Common myeloid progenitor, CD34-positive (primary cell): ENCODE results near the gene ZNF148.

Experiments used
- CTCF ChIA-PET: fragments of 350-600 bp; sonication (Branson Sonifier 250); formaldehyde crosslinking; loops from one replicate; lab custom pipeline; 2021; ENCODE audit warnings: antibody characterized with exemption; lab: Charles Lee
- POLR2A ChIA-PET: fragments of 350-600 bp; sonication (Branson Sonifier 250); formaldehyde crosslinking; loops from one replicate; lab custom pipeline; 2021; ENCODE audit warnings: antibody characterized with exemption; lab: Charles Lee
- DNase-seq, 3 donors: peaks; one replicate each; pipeline versions ENCODE4 v3.0.0 to v3.0.0-alpha.2; 2013
- H3K27ac ChIP-seq, 2 experiments: 1 replicate in 1 of 2; 2 replicates in 1 of 2; pipeline ENCODE4 v1.7.0; 2013; ENCODE audit warnings: inconsistent platforms in 2 of 2, low read length in 2 of 2, mild to moderate bottlenecking in 2 of 2, low read depth in 1 of 2, moderate library complexity in 1 of 2; ENCODE audit not compliant: severe bottlenecking in 2 of 2, insufficient read depth in 1 of 2, poor library complexity in 1 of 2
- H3K27me3 ChIP-seq, 5 experiments: replicated peaks in 2 of 5; 1 replicate in 3 of 5; 2 replicates in 2 of 5; pipeline versions ENCODE4 v1.6.1 to v1.7.0; 2013; ENCODE audit warnings: low read length in 4 of 5, mild to moderate bottlenecking in 2 of 5, moderate library complexity in 2 of 5, inconsistent platforms in 1 of 5; ENCODE audit not compliant: insufficient read depth in 5 of 5, control insufficient read depth in 4 of 5
- H3K36me3 ChIP-seq, 4 experiments: 1 replicate in 2 of 4; 2 replicates in 2 of 4; pipeline versions ENCODE4 v1.6.1 to v1.7.0; 2013; ENCODE audit warnings: low read length in 3 of 4, control low read depth in 1 of 4, mild to moderate bottlenecking in 1 of 4; ENCODE audit not compliant: control insufficient read depth in 4 of 4, insufficient read depth in 4 of 4
- H3K4me1 ChIP-seq, 4 experiments: 1 replicate in 3 of 4; 2 replicates in 1 of 4; pipeline versions ENCODE4 v1.6.1 to v1.7.1; 2013; ENCODE audit warnings: low read length in 3 of 4, mild to moderate bottlenecking in 3 of 4, control low read depth in 1 of 4, inconsistent platforms in 1 of 4, moderate library complexity in 1 of 4; ENCODE audit not compliant: control insufficient read depth in 4 of 4, insufficient read depth in 4 of 4; ENCODE audit errors: control extremely low read depth in 1 of 4
- H3K4me3 ChIP-seq, 7 experiments: 1 replicate in 4 of 7; 2 replicates in 3 of 7; pipeline versions ENCODE4 v1.5.1 to v1.7.0; 2013; ENCODE audit warnings: mild to moderate bottlenecking in 7 of 7, low read length in 6 of 7, moderate library complexity in 6 of 7, inconsistent platforms in 2 of 7, low read depth in 2 of 7, control low read depth in 1 of 7; ENCODE audit not compliant: insufficient read depth in 4 of 7, control insufficient read depth in 1 of 7; ENCODE audit errors: extremely low read depth in 1 of 7
- H3K9me3 ChIP-seq, 5 experiments: 1 replicate in 4 of 5; 2 replicates in 1 of 5; pipeline versions ENCODE4 v1.6.1 to v1.7.1; 2013; ENCODE audit warnings: low read length in 4 of 5, mild to moderate bottlenecking in 2 of 5, inconsistent platforms in 1 of 5, low read depth in 1 of 5, moderate library complexity in 1 of 5; ENCODE audit not compliant: control insufficient read depth in 4 of 5, insufficient read depth in 2 of 5; ENCODE audit errors: control extremely low read depth in 1 of 5
- WGBS: methylation state at CpG from one replicate; pipeline ENCODE4 v1.1.5; 2013; ENCODE audit not compliant: insufficient coverage; 5-methylcytosine and 5-hydroxymethylcytosine counted together

The ZNF148 gene

DNA sequence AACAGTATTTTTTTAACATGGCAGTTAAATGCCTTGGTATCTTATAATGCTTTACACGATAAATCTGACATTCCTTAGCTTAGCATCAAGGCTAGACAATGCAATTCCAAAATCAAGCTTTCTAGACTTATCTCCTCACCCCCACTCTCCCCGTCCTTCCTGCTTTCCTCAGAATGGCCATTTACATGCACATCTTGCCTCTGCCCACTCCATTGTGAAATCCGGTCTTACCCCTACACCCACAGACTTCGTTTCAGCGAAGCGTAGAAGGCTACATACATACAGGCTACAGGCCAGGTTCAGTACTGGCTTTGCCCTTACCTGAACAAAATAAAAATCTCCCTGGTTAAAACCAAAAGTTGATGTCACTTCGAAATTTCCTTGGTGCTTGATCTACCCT is 104.0 kb downstream of the ZNF148 start:
- Histone ChIP-seq H3K36me3 (peaks cover 3 to 21% (median 12%) of the 10 kb centered on the region in 4 experiments), H3K4me3 (no peak overlapping the region), H3K4me1 (no peaks in the 10 kb centered on the region), H3K27ac (no peak overlapping the region), H3K27me3 (no peaks in the 10 kb centered on the region), H3K9me3 (peaks cover 0 to 9% (median 0%) of the 10 kb centered on the region in 5 experiments)
- ChIA-PET POLR2A (no interaction called here), CTCF (no interaction called here)
- DNase-seq, result no peak
- WGBS, result 98% methylated on average over 6 of the region's 7 CpGs

DNA sequence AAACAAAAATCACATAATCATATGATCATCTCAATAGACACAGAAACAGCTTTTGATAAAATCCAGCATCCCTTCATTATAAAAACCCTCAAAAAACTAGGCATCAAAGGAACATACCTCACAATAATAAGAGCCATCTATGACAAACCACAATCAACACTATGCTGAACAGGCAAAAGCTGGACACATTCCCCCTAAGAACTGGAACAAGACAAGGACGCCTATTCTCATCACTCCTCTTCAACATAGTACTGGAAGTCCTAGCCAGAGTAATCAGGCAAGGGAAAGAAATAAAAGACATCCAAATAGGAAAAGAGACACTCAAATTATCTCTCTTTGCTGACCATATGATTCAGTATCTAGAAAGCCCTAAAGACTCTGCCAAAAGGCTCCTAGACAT is 107.7 kb downstream of the ZNF148 start:
- H3K27me3 ChIP-seq, result no peaks in the 10 kb centered on the region
- no peak overlapping the region for H3K4me3 ChIP-seq
- peaks cover 2 to 25% (median 12%) of the 10 kb centered on the region in 4 experiments for H3K36me3 ChIP-seq
- whole genome bisulfite sequencing, result 100% methylated on average over 1 of the region's 1 CpG
- DNase-seq, result no peak
- CTCF ChIA-PET, result interaction anchor here (1.9 kb wide), 1 partner anchor 8 kb away, joined by 6 read pairs; no protein-coding TSS in a partner anchor
- peaks cover 0 to 9% (median 0%) of the 10 kb centered on the region in 5 experiments for H3K9me3 ChIP-seq
- no peak overlapping the region for H3K27ac ChIP-seq
- POLR2A ChIA-PET, result no interaction called here
- no peaks in the 10 kb centered on the region for H3K4me1 ChIP-seq

DNA sequence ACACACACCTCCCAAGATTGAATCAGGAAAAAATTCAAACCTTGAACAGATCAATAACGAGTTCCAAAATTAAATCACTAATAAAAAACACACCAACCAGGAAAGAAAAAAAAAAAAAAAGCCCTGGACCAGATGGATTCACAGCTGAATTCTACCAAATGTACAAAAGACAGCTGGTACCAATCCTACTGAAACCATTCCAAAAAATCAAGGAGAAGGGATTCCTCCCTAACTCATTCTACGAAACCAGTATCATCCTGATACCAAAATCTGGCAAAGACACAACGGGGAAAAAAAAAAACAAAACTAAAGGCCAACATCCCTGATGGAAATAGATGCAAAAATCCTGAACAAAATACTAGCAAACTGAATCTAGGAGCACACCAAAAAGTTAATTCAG is 108.2 kb downstream of the ZNF148 start:
- Histone ChIP-seq H3K27me3 (no peaks in the 10 kb centered on the region), H3K9me3 (peaks cover 0 to 9% (median 0%) of the 10 kb centered on the region in 5 experiments), H3K4me3 (no peak overlapping the region), H3K27ac (no peak overlapping the region), H3K4me1 (no peaks in the 10 kb centered on the region), H3K36me3 (peaks cover 2 to 23% (median 11%) of the 10 kb centered on the region in 4 experiments)
- DNase-seq, result no peak
- 100% methylated on average over 1 of the region's 3 CpGs for WGBS
- POLR2A ChIA-PET, result no interaction called here
- CTCF ChIA-PET, result interaction anchor here (1.9 kb wide), 1 partner anchor 9 kb away, joined by 6 read pairs; no protein-coding TSS in a partner anchor

DNA sequence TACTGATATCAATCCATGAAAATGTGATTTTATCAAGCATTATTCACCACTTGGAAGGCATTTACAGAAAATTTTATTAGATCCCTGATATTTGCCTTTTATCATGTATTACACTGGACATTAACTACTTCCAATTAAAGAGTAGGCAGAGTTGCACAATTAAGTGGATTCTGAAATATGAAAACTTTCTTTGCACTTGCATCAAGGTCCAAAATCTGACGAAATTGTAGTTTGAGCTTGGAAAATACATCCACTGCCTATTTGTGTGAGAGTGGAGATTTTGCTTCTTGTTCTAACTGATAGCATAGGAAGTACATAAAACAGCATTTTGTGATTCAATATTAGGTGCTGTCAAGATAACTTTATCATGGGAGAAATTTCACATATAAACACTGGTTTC is 113.0 kb downstream of the ZNF148 start:
- CTCF ChIA-PET, result interaction anchor here (1.7 to 2.1 kb wide), 2 partner anchors 11 to 96 kb away, joined by 3 to 7 read pairs; no protein-coding TSS in a partner anchor
- Histone ChIP-seq H3K4me1 (peaks cover 2 to 7% (median 4%) of the 10 kb centered on the region in 4 experiments), H3K27me3 (no peaks in the 10 kb centered on the region), H3K36me3 (peaks cover 2 to 7% (median 5%) of the 10 kb centered on the region in 4 experiments), H3K4me3 (no peak overlapping the region), H3K9me3 (peaks cover 0 to under 1% (median 0%) of the 10 kb centered on the region in 5 experiments), H3K27ac (no peak overlapping the region)
- POLR2A ChIA-PET, result no interaction called here
- 91% methylated on average over 1 of the region's 1 CpG for WGBS
- DNase-seq, result no peak

DNA sequence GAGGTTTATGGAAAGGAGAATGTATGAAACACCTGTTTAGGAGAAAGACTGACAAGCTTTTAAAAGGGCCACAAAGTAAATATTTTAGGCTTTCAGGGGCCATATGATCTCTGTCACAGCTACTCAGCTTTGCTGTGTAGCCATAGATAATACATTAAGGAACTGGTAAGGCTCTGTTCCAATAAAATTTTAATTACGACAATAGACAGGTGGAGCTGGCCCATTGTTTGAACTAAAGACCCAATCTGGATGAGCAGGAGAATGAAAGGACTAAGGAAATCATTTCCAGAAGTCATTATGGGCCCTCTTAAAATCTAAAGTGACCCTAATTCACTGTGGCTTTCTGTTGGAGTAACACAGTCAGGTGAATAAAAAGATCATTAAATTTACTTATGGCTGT is 114.1 kb downstream of the ZNF148 start:
- ChIA-PET CTCF (interaction anchor here (1.7 to 2.1 kb wide), 2 partner anchors 12 to 97 kb away, joined by 3 to 7 read pairs; no protein-coding TSS in a partner anchor), POLR2A (interaction anchor here (0.6 kb wide), 1 partner anchor 64 kb away, joined by 4 read pairs; no protein-coding TSS in a partner anchor)
- Histone ChIP-seq H3K9me3 (peaks cover 0 to 2% (median 2%) of the 10 kb centered on the region in 5 experiments), H3K4me1 (peaks cover 2 to 7% (median 4%) of the 10 kb centered on the region in 4 experiments), H3K4me3 (no peak overlapping the region), H3K27ac (no peak overlapping the region), H3K36me3 (peaks cover 2 to 7% (median 5%) of the 10 kb centered on the region in 4 experiments), H3K27me3 (no peaks in the 10 kb centered on the region)
- DNase-seq, result no peak
- WGBS, result 91% methylated on average over 1 of the region's 1 CpG

GRCh38 chr3:125260158-125260557 is 115.0 kb downstream of the ZNF148 start:
- ChIA-PET POLR2A (no interaction called here), CTCF (no interaction called here)
- H3K27ac ChIP-seq, result no peak overlapping the region
- no peak overlapping the region for H3K4me3 ChIP-seq
- no CpG with 5 or more reads among the region's 2 CpGs for WGBS
- peaks cover 2 to 11% (median 5%) of the 10 kb centered on the region in 4 experiments for H3K36me3 ChIP-seq
- H3K27me3 ChIP-seq, result no peaks in the 10 kb centered on the region
- H3K4me1 ChIP-seq, result peaks cover 2 to 7% (median 4%) of the 10 kb centered on the region in 4 experiments
- H3K9me3 ChIP-seq, result peaks cover 0 to 2% (median 2%) of the 10 kb centered on the region in 5 experiments
- DNase-seq, result no peak

DNA sequence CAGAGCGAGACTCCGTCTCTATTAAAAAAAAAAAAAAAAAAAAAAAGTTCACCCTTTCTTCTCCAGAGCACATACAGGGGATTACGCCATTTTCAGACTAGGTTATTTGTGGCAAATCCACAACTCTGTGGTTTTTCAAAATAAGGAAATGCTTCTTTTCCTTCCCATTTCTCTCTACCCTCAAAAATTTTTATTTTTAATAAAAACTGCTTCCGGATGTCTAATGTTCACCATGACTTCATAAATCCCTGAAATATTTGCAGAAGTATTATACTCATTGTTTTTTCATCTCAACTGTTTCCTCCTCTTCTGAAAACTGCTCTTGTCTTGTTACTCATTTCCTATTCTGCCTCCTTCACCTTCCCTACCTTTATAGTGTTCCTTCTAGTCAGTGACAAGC is 117.6 kb downstream of the ZNF148 start:
- CTCF ChIA-PET, result no interaction called here

More for the DNA sequence above, 117.6 kb downstream of the ZNF148 start:
- DNase-seq, result peak; percentile 19 to 68 (median 63)
- H3K9me3 ChIP-seq, result peaks cover 0 to 2% (median 2%) of the 10 kb centered on the region in 5 experiments
- H3K4me1 ChIP-seq, result peaks cover 2 to 7% (median 4%) of the 10 kb centered on the region in 4 experiments
- H3K27me3 ChIP-seq, result no peaks in the 10 kb centered on the region
- peaks cover 0 to 4% (median 3%) of the 10 kb centered on the region in 4 experiments for H3K36me3 ChIP-seq
- H3K4me3 ChIP-seq, result no peak overlapping the region
- WGBS, result 6% methylated on average over 2 of the region's 4 CpGs
- H3K27ac ChIP-seq, result no peak overlapping the region
- POLR2A ChIA-PET, result no interaction called here
